ENCODE results near the gene TEX11.

GRCh38 chrX:70577442-70577841, 331.1 kb downstream of the TEX11 start:
- TF ChIP-seq POLR2A (IDR thresholded peaks at IDR 0.05), result no peak
- TF ChIP-seq CTCF (IDR thresholded peaks at IDR 0.05), result no peak
- TF ChIP-seq EP300 (IDR thresholded peaks at IDR 0.05), result no peak

Data from ovary (tissue), 3 donors.